SK-N-SH treated with all-trans-retinoic acid at 6 μM for 48 hours (cell line): ENCODE measurements around the gene ATP2B3.

Experiments used
- ATAC-seq: fragments of 200-7000 bp; cut with Tn5 transposase; 3 replicates; pipeline ENCODE4 v1.9.1; 2020; ENCODE audit warnings: mild to moderate bottlenecking, moderate library complexity
- ARNTL ChIP-seq: fragments of 450-650 bp; formaldehyde crosslinking; IDR thresholded peaks from 2 replicates; pipeline ENCODE4 v1.5.0; 2020; ENCODE audit warnings: low read depth, mild to moderate bottlenecking, moderate library complexity, borderline replicate concordance
- BACH2 ChIP-seq: fragments of 250-450 bp; sonication (Bioruptor Pico); IDR thresholded peaks from 2 replicates; pipeline ENCODE4 v1.9.0; 2021; ENCODE audit warnings: mild to moderate bottlenecking, borderline replicate concordance
- CSDC2 ChIP-seq: fragments of 250-450 bp; sonication (Bioruptor Pico); IDR thresholded peaks from 2 replicates; pipeline ENCODE4 v1.5.0; 2020; ENCODE audit warnings: mild to moderate bottlenecking, moderate library complexity
- ESRRG ChIP-seq: fragments of 250-450 bp; sonication (Bioruptor Pico); IDR thresholded peaks from 2 replicates; pipeline ENCODE4 v1.6.1; 2021; ENCODE audit warnings: mild to moderate bottlenecking
- ISL1 ChIP-seq: fragments of 250-450 bp; sonication (Bioruptor Pico); IDR thresholded peaks from 2 replicates; pipeline ENCODE4 v2.1.2; 2022; ENCODE audit warnings: mild to moderate bottlenecking, moderate library complexity
- PPARA ChIP-seq: fragments of 250-450 bp; sonication (Bioruptor Pico); IDR thresholded peaks from 2 replicates; pipeline ENCODE4 v1.5.0; 2020; ENCODE audit warnings: mild to moderate bottlenecking, borderline replicate concordance
- RARB ChIP-seq: fragments of 250-450 bp; sonication (Bioruptor Pico); IDR thresholded peaks from 2 replicates; pipeline ENCODE4 v1.8.0; 2021; ENCODE audit warnings: mild to moderate bottlenecking, moderate library complexity
- SNAI2 ChIP-seq: fragments of 250-450 bp; sonication (Bioruptor Pico); IDR thresholded peaks from 2 replicates; pipeline ENCODE4 v1.5.0; 2020; ENCODE audit warnings: mild to moderate bottlenecking, moderate library complexity
- TCF4 ChIP-seq: fragments of 250-450 bp; sonication (Bioruptor Pico); IDR thresholded peaks from 2 replicates; pipeline ENCODE4 v1.8.0; 2021; ENCODE audit warnings: mild to moderate bottlenecking, moderate library complexity, borderline replicate concordance
- TOX ChIP-seq: fragments of 250-450 bp; sonication (Bioruptor Pico); IDR thresholded peaks from 2 replicates; pipeline ENCODE4 v1.8.0; 2021; ENCODE audit warnings: mild to moderate bottlenecking, moderate library complexity, borderline replicate concordance
- ZC3H10 ChIP-seq: fragments of 250-450 bp; sonication (Bioruptor Pico); IDR thresholded peaks from 2 replicates; pipeline ENCODE4 v1.5.1; 2021; ENCODE audit warnings: mild to moderate bottlenecking, moderate library complexity
- ZFP3 ChIP-seq: fragments of 250-450 bp; sonication (Bioruptor Pico); IDR thresholded peaks from 2 replicates; pipeline ENCODE4 v1.5.0; 2020; ENCODE audit warnings: mild to moderate bottlenecking, moderate library complexity
- ZFP30 ChIP-seq: fragments of 450-650 bp; formaldehyde crosslinking; IDR thresholded peaks from 2 replicates; pipeline ENCODE4 v1.5.0; 2022; ENCODE audit warnings: mild to moderate bottlenecking, moderate library complexity
- ZNF565 ChIP-seq: fragments of 450-650 bp; formaldehyde crosslinking; conservative IDR thresholded peaks from 2 replicates; pipeline ENCODE4 v1.5.0; 2020; ENCODE audit warnings: low read depth, mild to moderate bottlenecking, moderate library complexity
- ZNF70 ChIP-seq: fragments of 450-650 bp; formaldehyde crosslinking; IDR thresholded peaks from 2 replicates; pipeline ENCODE4 v1.5.0; 2020; ENCODE audit warnings: mild to moderate bottlenecking, moderate library complexity
- ZNF8 ChIP-seq: fragments of 450-650 bp; formaldehyde crosslinking; IDR thresholded peaks from 2 replicates; pipeline ENCODE4 v1.5.0; 2020; ENCODE audit warnings: mild to moderate bottlenecking, moderate library complexity
- TF ChIP-seq, protein P1 (sequence below): fragments of 250-450 bp; sonication (Bioruptor Pico); IDR thresholded peaks from 2 replicates; pipeline ENCODE4 v1.8.0; 2021; ENCODE audit warnings: low read depth, mild to moderate bottlenecking, moderate library complexity, borderline replicate concordance
- TF ChIP-seq, protein P2 (sequence below): fragments of 250-450 bp; sonication (Bioruptor Pico); IDR thresholded peaks from 2 replicates; pipeline ENCODE4 v1.8.0; 2020; ENCODE audit warnings: mild to moderate bottlenecking, moderate library complexity, borderline replicate concordance
- TF ChIP-seq, protein P3 (sequence below): fragments of 250-450 bp; sonication (Bioruptor Pico); IDR thresholded peaks from 2 replicates; pipeline ENCODE4 v1.5.1; 2021; ENCODE audit warnings: mild to moderate bottlenecking, moderate library complexity
- TF ChIP-seq, protein P4 (sequence below): fragments of 250-450 bp; sonication (Bioruptor Pico); IDR thresholded peaks from 2 replicates; pipeline ENCODE4 v1.5.0; 2020; ENCODE audit warnings: mild to moderate bottlenecking, moderate library complexity
- TF ChIP-seq, protein P5 (sequence below): fragments of 250-450 bp; sonication (Bioruptor Pico); IDR thresholded peaks from 2 replicates; pipeline ENCODE4 v1.5.1; 2020; ENCODE audit warnings: low read depth, mild to moderate bottlenecking, moderate library complexity

ATP2B3 gene

DNA sequence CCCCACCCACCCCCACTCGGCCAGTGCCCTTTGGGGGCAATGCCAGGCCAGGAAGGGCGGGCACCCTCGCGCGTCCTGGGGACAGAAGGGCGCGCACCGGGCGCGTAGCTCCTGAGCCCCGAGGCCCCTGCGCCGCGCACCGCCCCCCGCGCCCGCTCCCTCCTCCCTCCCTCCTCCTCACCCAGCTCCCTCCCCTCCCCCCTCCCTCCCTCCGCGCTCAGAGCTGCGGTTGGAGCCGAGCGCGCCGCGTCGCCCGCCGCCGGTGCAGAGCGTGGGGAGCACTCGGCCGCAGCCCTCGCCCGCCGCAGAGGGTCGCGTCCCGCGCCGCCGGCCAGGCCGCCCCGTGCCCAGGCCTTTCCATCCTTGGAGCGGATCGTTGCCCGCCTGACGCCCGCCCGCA is at the start of gene ATP2B3:
ATP2B3 (plus strand) TSS at position 220 of the 400 bp plus-strand sequence. CDS start 18,606 bp downstream, outside the sequence.
- TF ChIP-seq PPARA (CRISPR knock-in tag) = no peak
- no peak for TF ChIP-seq SNAI2 (CRISPR knock-in tag)
- TF ChIP-seq, protein P1, sequence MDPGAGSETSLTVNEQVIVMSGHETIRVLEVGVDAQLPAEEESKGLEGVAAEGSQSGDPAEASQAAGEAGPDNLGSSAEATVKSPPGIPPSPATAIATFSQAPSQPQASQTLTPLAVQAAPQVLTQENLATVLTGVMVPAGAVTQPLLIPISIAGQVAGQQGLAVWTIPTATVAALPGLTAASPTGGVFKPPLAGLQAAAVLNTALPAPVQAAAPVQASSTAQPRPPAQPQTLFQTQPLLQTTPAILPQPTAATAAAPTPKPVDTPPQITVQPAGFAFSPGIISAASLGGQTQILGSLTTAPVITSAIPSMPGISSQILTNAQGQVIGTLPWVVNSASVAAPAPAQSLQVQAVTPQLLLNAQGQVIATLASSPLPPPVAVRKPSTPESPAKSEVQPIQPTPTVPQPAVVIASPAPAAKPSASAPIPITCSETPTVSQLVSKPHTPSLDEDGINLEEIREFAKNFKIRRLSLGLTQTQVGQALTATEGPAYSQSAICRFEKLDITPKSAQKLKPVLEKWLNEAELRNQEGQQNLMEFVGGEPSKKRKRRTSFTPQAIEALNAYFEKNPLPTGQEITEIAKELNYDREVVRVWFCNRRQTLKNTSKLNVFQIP = no peak
- no peak for TF ChIP-seq ESRRG (CRISPR knock-in tag)
- TF ChIP-seq ZNF70 (CRISPR knock-in tag) = no peak
- no peak for TF ChIP-seq ARNTL
- no peak for TF ChIP-seq ZNF8
- TF ChIP-seq, protein P2, sequence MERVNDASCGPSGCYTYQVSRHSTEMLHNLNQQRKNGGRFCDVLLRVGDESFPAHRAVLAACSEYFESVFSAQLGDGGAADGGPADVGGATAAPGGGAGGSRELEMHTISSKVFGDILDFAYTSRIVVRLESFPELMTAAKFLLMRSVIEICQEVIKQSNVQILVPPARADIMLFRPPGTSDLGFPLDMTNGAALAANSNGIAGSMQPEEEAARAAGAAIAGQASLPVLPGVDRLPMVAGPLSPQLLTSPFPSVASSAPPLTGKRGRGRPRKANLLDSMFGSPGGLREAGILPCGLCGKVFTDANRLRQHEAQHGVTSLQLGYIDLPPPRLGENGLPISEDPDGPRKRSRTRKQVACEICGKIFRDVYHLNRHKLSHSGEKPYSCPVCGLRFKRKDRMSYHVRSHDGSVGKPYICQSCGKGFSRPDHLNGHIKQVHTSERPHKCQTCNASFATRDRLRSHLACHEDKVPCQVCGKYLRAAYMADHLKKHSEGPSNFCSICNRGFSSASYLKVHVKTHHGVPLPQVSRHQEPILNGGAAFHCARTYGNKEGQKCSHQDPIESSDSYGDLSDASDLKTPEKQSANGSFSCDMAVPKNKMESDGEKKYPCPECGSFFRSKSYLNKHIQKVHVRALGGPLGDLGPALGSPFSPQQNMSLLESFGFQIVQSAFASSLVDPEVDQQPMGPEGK = no peak
- TF ChIP-seq, protein P3, sequence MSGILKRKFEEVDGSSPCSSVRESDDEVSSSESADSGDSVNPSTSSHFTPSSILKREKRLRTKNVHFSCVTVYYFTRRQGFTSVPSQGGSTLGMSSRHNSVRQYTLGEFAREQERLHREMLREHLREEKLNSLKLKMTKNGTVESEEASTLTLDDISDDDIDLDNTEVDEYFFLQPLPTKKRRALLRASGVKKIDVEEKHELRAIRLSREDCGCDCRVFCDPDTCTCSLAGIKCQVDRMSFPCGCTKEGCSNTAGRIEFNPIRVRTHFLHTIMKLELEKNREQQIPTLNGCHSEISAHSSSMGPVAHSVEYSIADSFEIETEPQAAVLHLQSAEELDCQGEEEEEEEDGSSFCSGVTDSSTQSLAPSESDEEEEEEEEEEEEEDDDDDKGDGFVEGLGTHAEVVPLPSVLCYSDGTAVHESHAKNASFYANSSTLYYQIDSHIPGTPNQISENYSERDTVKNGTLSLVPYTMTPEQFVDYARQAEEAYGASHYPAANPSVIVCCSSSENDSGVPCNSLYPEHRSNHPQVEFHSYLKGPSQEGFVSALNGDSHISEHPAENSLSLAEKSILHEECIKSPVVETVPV (CRISPR knock-in tag) = no peak
- no peak for TF ChIP-seq ZFP30 (CRISPR knock-in tag)
- no peak for TF ChIP-seq ZC3H10 (CRISPR knock-in tag)
- TF ChIP-seq RARB (CRISPR knock-in tag) = no peak
- no peak for TF ChIP-seq CSDC2 (CRISPR knock-in tag)

DNA sequence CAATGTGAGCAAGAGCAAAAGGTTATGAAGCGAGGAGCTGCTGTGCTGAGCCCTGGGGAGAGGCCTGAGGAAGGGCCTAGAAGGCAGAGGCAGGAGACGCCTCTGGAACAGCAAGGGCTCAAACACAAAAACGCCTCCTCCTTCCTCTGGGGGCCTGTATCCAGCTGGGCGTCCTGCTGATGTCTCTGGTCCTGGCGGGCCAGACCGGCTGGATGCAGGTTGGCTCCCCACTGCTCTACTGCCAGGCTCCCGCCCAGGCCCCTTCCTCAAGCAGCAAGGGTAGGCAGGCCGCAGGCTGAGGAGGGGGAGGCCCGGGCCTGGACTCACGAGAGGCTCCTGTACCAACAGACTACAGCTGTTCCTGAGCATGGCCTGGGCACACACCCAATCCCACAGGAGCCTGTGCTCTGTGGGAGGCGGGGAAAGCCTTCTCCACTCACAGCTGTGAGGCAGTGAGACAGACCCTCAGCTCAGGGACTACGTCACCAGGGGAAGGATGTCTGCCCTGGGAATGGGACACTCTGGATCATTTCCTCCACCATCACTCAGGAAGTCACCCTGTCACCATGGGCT is 49.3 kb upstream of the ATP2B3 start:
- TF ChIP-seq CSDC2 (CRISPR knock-in tag) (no peak), ZNF70 (CRISPR knock-in tag) (no peak), ESRRG (CRISPR knock-in tag) (no peak), TCF4 (CRISPR knock-in tag) (no peak), SNAI2 (CRISPR knock-in tag) (no peak), ISL1 (CRISPR knock-in tag) (no peak)
- TF ChIP-seq, protein P4, sequence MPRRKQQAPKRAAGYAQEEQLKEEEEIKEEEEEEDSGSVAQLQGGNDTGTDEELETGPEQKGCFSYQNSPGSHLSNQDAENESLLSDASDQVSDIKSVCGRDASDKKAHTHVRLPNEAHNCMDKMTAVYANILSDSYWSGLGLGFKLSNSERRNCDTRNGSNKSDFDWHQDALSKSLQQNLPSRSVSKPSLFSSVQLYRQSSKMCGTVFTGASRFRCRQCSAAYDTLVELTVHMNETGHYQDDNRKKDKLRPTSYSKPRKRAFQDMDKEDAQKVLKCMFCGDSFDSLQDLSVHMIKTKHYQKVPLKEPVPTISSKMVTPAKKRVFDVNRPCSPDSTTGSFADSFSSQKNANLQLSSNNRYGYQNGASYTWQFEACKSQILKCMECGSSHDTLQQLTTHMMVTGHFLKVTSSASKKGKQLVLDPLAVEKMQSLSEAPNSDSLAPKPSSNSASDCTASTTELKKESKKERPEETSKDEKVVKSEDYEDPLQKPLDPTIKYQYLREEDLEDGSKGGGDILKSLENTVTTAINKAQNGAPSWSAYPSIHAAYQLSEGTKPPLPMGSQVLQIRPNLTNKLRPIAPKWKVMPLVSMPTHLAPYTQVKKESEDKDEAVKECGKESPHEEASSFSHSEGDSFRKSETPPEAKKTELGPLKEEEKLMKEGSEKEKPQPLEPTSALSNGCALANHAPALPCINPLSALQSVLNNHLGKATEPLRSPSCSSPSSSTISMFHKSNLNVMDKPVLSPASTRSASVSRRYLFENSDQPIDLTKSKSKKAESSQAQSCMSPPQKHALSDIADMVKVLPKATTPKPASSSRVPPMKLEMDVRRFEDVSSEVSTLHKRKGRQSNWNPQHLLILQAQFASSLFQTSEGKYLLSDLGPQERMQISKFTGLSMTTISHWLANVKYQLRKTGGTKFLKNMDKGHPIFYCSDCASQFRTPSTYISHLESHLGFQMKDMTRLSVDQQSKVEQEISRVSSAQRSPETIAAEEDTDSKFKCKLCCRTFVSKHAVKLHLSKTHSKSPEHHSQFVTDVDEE (CRISPR knock-in tag) = no peak

More for the DNA sequence above, at the start of gene ATP2B3:
- no peak for ATAC-seq

DNA sequence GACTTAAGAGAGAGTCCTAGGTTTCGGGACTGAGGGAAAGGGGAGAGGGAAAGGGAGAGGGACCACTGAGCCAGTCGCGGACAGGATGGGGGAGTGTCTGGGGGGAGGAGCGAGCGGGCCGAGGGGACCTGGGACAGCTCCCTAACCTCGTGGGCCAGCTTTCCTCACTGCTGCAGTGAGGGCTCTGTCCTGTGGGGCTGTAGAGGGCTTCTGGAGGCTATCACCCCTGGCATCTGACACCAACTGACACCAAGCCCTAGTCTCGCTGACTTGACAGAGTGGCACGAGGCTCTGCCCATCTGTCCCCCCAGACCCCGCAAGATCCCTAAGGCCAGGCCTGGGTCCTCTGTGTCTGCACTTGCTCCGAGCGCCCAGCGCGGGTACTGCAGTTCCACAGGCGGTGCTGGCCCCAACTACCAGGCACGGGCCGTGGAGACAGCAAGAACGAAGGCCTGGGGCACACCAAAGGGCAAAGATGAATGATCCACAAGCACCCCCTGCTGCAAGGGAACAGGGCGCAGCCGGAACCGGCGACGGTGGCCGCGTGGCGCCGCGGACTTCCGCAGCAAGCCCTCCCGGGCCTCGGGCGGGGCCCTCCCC is 47.5 kb upstream of the ATP2B3 start:
- ATAC-seq = peak; percentile 57
- no peak for TF ChIP-seq ISL1 (CRISPR knock-in tag)
- TF ChIP-seq ESRRG (CRISPR knock-in tag) = no peak
- no peak for TF ChIP-seq TCF4 (CRISPR knock-in tag)
- TF ChIP-seq ZNF565 (CRISPR knock-in tag) = no peak
- no peak for TF ChIP-seq TOX
- no peak for TF ChIP-seq ZNF70 (CRISPR knock-in tag)
- TF ChIP-seq, protein P5, sequence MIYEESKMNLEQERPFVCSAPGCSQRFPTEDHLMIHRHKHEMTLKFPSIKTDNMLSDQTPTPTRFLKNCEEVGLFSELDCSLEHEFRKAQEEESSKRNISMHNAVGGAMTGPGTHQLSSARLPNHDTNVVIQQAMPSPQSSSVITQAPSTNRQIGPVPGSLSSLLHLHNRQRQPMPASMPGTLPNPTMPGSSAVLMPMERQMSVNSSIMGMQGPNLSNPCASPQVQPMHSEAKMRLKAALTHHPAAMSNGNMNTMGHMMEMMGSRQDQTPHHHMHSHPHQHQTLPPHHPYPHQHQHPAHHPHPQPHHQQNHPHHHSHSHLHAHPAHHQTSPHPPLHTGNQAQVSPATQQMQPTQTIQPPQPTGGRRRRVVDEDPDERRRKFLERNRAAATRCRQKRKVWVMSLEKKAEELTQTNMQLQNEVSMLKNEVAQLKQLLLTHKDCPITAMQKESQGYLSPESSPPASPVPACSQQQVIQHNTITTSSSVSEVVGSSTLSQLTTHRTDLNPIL (CRISPR knock-in tag) = no peak
- no peak for TF ChIP-seq ARNTL
- no peak for TF ChIP-seq CSDC2 (CRISPR knock-in tag)
- no peak for TF ChIP-seq ZFP3 (CRISPR knock-in tag)
- no peak for TF ChIP-seq ZNF8
- no peak for TF ChIP-seq BACH2 (CRISPR knock-in tag)
- no peak for TF ChIP-seq PPARA (CRISPR knock-in tag)
- TF ChIP-seq, protein P1 = no peak
- TF ChIP-seq, protein P3 (CRISPR knock-in tag) = no peak
- no peak for TF ChIP-seq SNAI2 (CRISPR knock-in tag)

More for the DNA sequence above, 49.3 kb upstream of the ATP2B3 start:
- ATAC-seq = no peak
